KBM-7 (cell line): ENCODE measurements around the gene TMEM222.
"Not testable (repeated sequence)": the region's sequence is repeated elsewhere in the genome, so short reads cannot be mapped to it uniquely, and the experiment has no call there.

ENCODE experiments used
- DNase-seq: peaks from one replicate; pipeline ENCODE4 v3.0.0-alpha.2; 2015
- in situ Hi-C: fragments of 300-500 bp; cut with MboI; formaldehyde crosslinking; loops from 2 replicates; pipeline ENCODE4 v1.14.3; 2020; ENCODE audit warnings: low sequenced_read_pairs, low pct_unique_long_range_greater_than_20kb, mixed read lengths

The TMEM222 gene

DNA sequence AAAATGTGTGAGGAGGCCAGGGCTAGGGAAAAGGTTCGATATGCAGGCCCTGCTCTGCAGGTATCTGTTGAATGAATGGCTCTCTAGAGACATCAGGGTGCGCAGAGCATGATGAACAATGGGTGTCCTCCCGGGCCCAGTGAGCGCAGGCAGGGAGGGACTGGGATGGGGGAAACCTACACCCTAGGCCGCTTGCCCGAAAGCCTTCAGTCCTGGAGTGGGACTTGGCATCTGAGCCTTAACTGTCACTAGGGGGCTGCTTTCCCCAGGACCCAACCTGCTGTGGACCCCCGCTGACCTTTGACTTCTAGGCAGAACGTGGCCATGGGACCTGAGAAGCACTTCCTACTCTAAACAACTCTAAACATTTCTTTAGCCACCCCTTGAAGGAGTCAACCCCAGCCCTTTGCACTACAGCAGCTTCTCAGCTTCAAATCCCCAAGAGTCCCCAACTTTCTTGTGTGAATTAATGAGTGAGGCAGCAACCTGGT is 45.2 kb downstream of the TMEM222 start:
- in situ Hi-C loops, result no loop called here
- DNase-seq, result no peak

GRCh38 chr1:27368869-27369582 is 47.1 kb downstream of the TMEM222 start:
- DNase-seq, result peak; percentile 54
- in situ Hi-C loops, result no loop called here

DNA sequence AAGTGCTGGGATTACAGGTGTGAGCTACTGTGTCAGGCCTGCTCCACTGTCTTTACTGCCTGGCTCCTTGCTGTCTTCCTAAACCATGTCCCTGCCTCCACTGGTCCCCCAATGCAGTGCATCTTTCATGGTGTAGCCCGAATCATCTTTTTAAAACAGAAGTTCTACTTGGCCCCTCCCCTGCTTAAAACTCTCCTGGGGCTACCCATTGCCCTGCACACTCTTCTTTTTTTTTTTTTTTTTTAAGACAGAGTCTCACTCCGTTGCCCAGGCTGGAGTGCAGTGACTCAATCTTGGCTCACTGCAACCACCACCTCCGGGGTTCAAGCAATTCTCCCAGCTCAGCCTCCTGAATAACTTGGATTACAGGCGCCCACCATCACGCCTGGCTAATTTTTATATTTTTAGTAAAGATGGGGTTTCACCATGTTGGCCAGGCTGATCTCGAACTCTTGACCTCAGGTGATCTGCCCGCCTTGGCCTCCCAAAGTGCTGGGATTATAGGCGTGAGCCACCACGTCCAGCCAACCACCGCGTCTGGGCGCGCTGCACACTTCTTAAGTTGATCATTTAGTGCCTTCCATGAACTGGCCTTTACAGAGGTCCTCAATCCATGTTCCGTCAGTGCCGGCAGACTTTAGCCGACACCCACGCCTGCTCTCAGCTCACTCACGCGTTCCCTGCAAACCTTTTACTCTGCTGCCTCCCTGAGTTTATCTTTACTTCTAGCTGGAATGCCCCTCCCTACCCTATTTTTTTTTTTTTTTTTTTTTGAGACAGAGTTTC is 50.3 kb downstream of the TMEM222 start:
- DNase-seq, result no peak

DNA sequence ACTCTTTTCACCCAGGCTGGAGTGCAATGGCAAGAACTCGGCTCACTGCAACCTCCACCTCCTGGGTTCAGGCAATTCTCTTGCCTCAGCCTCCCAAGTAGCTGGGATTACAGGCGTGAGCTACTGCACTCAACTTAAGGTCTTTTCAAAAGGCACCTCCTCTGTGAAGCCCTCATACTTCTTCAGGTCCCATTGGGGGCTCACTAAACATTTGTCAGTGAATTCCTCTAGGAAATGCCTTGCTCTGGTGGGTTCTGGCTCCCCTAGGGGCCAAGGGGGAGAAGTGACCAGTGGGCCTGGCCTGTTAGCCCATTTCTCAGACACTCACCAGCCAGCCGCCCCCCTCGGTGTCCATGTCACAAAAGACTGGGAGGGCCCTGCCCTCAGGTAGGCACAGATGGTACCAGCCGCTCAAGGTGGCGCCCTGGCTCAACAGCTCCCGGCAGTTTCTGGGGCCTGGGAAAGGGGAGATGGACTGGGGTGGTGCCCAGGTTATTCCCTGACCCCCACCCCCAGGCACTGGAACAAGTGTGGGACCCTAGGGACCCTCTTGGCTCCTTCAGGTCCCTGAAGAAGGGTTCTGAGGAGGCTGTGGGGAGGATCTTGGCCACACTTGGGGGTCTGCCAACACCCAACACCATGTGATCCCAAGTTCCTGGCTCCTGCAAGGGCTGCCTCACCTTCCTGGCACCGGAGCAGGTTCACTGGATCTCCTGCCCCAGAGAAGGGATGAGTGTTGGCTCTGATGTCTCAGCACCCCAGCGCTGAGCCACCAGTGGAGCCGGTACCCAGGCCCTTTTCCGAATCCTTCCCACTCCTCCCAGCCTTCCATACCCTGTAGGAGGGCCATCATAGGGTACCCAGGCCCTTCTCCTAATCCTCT is 51.1 kb downstream of the TMEM222 start:
- in situ Hi-C loops, result loop anchor here (10.0 kb wide), 1 partner anchor 58 kb away; no protein-coding TSS in a partner anchor
- no peak for DNase-seq

More for the DNA sequence above, 50.3 kb downstream of the TMEM222 start:
- in situ Hi-C loops, result loop anchor here (10.0 kb wide), 1 partner anchor 57 kb away; no protein-coding TSS in a partner anchor

GRCh38 chr1:27374362-27375086 is 52.6 kb downstream of the TMEM222 start, which contains the start of gene FCN3:
TSS of gene FCN3 (minus strand) at chr1:27374824. CDS start at chr1:27374818, 6 bp downstream.
- no peak for DNase-seq
- in situ Hi-C loops, result loop anchor here (10.0 to 25.0 kb wide), 2 partner anchors 60 to 262 kb away; no protein-coding TSS in a partner anchor

- in situ Hi-C loops, result loop anchor here (10.0 to 25.0 kb wide), 2 partner anchors 63 to 266 kb away; no protein-coding TSS in a partner anchor
- DNase-seq, result peak; percentile 27
Observed at GRCh38 chr1:27377760-27378495, 56.0 kb downstream of the TMEM222 start.

DNA sequence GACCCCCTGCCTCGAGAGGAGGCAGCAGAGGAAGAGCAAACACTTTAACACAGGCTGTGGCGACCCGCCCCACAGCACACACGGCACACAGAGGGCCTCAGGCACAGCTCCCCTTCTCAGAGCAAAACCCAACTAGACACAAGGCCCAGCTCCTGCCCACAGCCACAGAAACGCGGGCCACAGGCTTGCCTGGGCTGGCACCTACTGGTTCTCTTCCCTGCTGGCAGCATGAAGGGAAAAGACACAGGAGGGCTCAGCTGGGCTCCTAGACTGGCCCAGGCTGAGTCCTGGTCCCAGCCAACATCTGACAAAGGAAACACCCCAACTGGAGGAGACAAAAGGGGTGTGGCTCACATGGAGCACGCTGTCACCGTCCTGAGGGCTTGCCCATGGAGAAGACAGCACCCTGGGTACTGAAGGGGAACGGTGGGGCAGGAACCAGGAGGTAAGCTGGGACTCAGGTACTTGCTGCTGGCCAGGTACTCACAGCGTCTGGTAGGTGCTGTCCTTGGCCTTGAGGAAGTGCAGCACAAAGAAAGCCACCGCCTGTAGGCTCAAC is 57.7 kb downstream of the TMEM222 start:
- in situ Hi-C loops, result loop anchor here (10.0 to 25.0 kb wide), 2 partner anchors 65 to 267 kb away; no protein-coding TSS in a partner anchor
- no peak for DNase-seq

- DNase-seq, result no peak
- in situ Hi-C loops, result loop anchor here (25.0 kb wide), 1 partner anchor 268 kb away; no protein-coding TSS in a partner anchor
Observed at GRCh38 chr1:27380224-27380623, 58.3 kb downstream of the TMEM222 start.

DNA sequence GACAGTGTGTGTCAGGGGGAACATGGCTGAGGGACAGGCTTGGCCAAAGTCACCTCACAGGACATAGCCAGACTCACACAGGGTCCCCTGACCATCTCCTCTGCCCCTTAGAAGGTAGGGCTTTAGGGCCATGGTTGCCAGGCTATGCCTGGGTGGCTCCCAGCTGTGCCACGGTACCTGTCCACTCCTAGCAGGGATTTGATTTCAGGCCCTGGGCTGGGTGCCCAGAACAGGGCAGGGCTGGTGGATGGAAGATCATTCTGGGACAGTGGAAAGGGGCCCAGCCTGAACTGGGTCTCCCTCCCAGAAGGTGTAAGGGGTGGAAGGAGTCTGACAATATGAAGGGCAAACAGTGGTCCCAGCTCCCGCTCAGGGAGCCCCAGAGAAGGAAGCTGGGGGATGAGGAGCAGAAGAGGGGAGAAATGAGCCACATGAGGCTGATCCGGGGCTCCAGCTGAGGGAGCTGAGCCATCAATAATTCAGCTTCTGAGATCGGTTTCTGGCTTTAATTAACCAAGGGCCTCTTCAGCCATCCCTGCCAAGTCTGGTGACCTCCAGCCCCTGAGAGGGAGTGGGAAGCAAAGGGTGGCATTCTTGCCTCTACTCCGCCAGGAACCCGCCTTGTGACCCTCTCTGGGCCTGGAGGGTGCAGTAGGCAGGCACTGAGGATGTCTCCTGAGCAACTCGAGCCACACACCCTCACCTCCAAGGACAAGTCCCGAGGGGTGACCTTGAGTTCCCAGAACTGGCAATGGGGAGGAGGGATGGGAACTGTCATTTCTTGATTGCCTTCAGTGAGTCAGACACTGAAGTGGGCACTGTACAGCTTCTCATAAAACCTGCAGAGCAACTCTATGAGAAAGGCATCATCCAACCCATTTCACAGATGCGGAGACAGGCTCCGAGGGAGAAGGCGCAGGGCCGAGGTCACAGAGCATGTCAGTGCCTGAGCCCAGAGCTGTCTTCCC is 59.1 kb downstream of the TMEM222 start:
- no peak for DNase-seq
- in situ Hi-C loops, result loop anchor here (25.0 kb wide), 1 partner anchor 269 kb away; no protein-coding TSS in a partner anchor

DNA sequence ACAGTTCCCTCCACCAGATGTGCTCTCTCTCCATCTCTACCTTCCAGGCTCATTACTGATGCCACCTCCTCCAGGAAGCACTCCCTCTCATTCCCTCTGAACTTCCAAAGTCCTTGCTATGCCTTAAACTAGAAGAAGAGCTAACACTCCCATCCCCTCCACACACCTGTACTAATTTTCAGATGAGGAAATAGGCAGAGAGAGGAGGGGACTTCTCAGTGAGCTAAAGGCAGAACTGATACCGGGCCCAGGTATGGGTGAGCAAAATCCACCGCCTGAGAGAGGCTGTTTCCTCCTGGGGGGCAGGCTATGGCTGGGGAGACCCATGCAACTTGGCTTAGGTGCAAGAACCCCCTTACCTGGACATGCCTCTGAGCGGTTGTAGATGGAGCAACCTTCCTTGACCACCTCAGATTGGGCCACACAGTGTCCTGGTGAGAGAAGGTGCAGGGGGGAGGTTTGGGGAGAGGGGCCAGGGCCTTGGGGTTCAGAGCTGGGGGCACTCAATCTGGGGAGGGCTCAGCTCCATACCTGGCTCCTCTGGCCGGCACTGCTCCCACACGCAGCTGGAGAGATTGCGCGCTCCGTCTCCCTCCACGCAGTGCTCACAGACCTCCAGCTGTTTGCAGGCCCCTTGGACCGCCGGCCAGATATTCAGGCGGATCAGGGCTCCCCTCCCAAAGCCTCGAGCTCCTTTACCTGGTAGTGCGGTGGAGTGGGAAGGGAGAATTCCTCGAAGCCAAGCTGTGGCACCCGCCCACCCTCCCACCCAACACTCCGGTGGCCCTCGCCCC is 60.2 kb downstream of the TMEM222 start:
- in situ Hi-C loops, result loop anchor here (25.0 kb wide), 1 partner anchor 270 kb away; no protein-coding TSS in a partner anchor
- DNase-seq, result no peak

DNA sequence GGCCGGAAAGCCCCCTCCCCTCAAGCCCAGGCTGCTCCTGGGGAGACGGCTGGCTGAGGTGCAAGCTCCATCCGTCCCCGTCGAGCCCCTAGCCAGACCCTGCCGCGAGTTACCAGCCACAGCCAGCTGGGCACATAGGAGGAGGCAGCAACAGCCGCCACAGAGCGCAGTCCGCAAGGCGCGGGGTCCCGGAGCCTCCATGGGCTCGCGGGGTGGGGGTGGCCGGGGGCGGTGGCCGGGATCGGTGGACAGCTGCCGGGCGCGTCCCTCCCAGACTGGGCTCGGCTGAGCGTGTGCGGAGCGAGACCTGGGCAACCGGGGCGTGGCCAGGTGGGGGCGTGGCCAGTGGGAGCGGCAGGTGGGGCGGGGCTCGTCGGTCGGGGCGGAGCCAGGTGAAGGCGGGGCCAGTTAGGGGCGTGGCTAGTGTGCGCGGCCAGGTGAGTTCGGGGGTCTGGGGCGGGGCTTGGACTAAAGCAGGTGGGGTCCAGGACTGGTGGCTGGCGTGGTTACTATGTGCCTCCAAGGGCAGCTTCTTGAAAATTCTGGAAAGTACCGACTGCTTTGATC is 61.2 kb downstream of the TMEM222 start, which contains the start of gene CD164L2:
CD164L2 (minus strand) TSS at position 295 of the 567 bp plus-strand sequence; CDS start at position 201, 94 bp downstream.
- DNase-seq, result no peak
- in situ Hi-C loops, result loop anchor here (25.0 kb wide), 1 partner anchor 271 kb away; no protein-coding TSS in a partner anchor

- no peak for DNase-seq
- in situ Hi-C loops, result loop anchor here (25.0 kb wide), 1 partner anchor 271 kb away; no protein-coding TSS in a partner anchor
Observed at GRCh38 chr1:27383661-27384060, 61.7 kb downstream of the TMEM222 start.

- not testable (repeated sequence) for DNase-seq
- in situ Hi-C loops, result loop anchor here (25.0 kb wide), 1 partner anchor 272 kb away; no protein-coding TSS in a partner anchor
Observed at GRCh38 chr1:27384797-27385196, 62.8 kb downstream of the TMEM222 start.
